ENCODE measurements around the gene DHRS3. TPM values are rescaled to one million over a fixed set of nuclear protein-coding genes. Genes with fewer than 3 reads are reported as not detected.
A peak's percentile ranks its signal among the peaks of the same experiment; 100 is the strongest.

The DHRS3 gene
- total RNA-seq, 4 donors from 2014 or later = 73.3 to 86.9 (median 80.2) TPM

- Histone ChIP-seq H3K36me3 (peaks cover 14% of the 10 kb centered on the region), H3K9me3 (no peaks in the 10 kb centered on the region), H3K4me1 (peaks cover 61% of the 10 kb centered on the region), H3K4me3 (no peak overlapping the region), H3K27me3 (no peaks in the 10 kb centered on the region), H3K27ac (no peak overlapping the region)
- no peak for DNase-seq (ENCODE audit: low spot score in 2 of 2)
- WGBS = 77% methylated on average over 9 of the region's 9 CpGs
- TF ChIP-seq POLR2AphosphoS5 (IDR thresholded peaks at IDR 0.05) (no peak), POLR2A (IDR thresholded peaks at IDR 0.05) (no peak), EP300 (IDR thresholded peaks at IDR 0.05) (no peak)
- TF ChIP-seq, protein P1, sequence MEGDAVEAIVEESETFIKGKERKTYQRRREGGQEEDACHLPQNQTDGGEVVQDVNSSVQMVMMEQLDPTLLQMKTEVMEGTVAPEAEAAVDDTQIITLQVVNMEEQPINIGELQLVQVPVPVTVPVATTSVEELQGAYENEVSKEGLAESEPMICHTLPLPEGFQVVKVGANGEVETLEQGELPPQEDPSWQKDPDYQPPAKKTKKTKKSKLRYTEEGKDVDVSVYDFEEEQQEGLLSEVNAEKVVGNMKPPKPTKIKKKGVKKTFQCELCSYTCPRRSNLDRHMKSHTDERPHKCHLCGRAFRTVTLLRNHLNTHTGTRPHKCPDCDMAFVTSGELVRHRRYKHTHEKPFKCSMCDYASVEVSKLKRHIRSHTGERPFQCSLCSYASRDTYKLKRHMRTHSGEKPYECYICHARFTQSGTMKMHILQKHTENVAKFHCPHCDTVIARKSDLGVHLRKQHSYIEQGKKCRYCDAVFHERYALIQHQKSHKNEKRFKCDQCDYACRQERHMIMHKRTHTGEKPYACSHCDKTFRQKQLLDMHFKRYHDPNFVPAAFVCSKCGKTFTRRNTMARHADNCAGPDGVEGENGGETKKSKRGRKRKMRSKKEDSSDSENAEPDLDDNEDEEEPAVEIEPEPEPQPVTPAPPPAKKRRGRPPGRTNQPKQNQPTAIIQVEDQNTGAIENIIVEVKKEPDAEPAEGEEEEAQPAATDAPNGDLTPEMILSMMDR (IDR thresholded peaks at IDR 0.05) = no peak
Measured at GRCh38 chr1:12603224-12603623, 14.8 kb downstream of the DHRS3 start.

GRCh38 chr1:12602659-12603024 is 15.4 kb downstream of the DHRS3 start:
- DNase-seq (ENCODE audit: low spot score in 2 of 2) = no peak
- Histone ChIP-seq H3K27ac (no peak overlapping the region), H3K4me1 (peaks cover 67% of the 10 kb centered on the region), H3K9me3 (no peaks in the 10 kb centered on the region), H3K36me3 (peaks cover 9% of the 10 kb centered on the region), H3K4me3 (no peak overlapping the region), H3K27me3 (no peaks in the 10 kb centered on the region)
- TF ChIP-seq EP300 (IDR thresholded peaks at IDR 0.05) (no peak), POLR2A (IDR thresholded peaks at IDR 0.05) (no peak), POLR2AphosphoS5 (IDR thresholded peaks at IDR 0.05) (no peak)
- TF ChIP-seq, protein P1 (IDR thresholded peaks at IDR 0.05) = no peak
- WGBS = 71% methylated on average over 6 of the region's 6 CpGs

DNA sequence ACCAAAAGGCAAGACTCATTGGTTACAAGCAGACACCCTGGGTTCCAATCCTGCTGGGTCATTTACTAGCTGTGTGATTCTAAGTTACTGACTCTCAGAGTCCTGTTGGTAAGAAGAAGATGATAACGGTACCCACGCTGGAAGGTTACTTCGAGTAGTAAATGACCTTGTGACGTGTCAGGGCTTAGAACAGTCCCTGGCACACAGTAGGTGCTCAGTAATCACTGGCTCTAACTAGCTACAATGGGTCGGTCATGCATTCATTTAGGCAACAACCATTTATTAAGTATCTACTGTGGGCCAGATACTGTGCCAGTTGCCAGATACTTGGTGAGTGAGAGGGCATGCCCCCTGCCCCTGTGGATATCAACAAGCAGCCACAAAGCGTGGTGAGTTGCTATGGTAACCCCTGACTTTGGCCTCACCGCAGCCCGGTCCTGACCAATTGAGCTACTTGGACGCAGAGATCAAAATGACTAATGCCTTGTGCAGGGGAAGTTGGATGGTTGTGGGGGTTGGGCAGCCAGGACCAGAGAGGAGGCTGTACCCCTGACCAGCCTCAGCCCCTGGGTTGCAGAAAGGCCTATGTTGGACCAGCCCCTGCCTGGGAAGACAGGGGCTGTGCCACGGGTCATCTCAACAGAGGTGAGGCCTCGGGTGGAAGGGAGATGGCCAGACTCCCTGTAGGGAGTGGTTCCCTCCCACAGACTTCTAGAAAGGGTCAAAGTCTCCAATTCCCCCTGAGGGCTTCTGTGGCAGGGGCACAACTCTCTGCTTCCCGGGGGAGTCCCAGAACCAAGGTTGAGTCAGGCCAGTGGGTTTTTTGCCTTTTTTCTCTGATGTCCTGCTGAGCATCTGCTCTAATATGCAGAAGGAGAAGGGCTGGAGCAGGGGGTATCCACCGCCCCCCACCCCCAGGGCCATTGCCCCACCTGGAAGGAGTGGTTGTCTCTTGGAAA is 16.0 kb downstream of the DHRS3 start:
- peaks cover 73% of the 10 kb centered on the region for H3K4me1 ChIP-seq
- peaks cover 9% of the 10 kb centered on the region for H3K36me3 ChIP-seq

GRCh38 chr1:12600880-12601633 is 17.0 kb downstream of the DHRS3 start:
- H3K27me3 ChIP-seq = no peaks in the 10 kb centered on the region
- TF ChIP-seq, protein P1 (IDR thresholded peaks at IDR 0.05) = peak in 1 of 2 donors; percentile 48
- TF ChIP-seq POLR2A (IDR thresholded peaks at IDR 0.05) = no peak
- H3K4me1 ChIP-seq = peaks cover 82% of the 10 kb centered on the region
- no peak overlapping the region for H3K4me3 ChIP-seq
- H3K9me3 ChIP-seq = no peaks in the 10 kb centered on the region
- DNase-seq (ENCODE audit: low spot score in 2 of 2) = no peak
- WGBS = 75% methylated on average over 6 of the region's 9 CpGs
- H3K36me3 ChIP-seq = peaks cover 9% of the 10 kb centered on the region
- no peak overlapping the region for H3K27ac ChIP-seq

More for the DNA sequence above, 16.0 kb downstream of the DHRS3 start:
- Histone ChIP-seq H3K27ac (no peak overlapping the region), H3K4me3 (no peak overlapping the region), H3K27me3 (no peaks in the 10 kb centered on the region), H3K9me3 (no peaks in the 10 kb centered on the region)
- no peak for DNase-seq (ENCODE audit: low spot score in 2 of 2)
- TF ChIP-seq, protein P1 (IDR thresholded peaks at IDR 0.05) = no peak
- TF ChIP-seq POLR2A (IDR thresholded peaks at IDR 0.05) (no peak), POLR2AphosphoS5 (IDR thresholded peaks at IDR 0.05) (no peak), EP300 (IDR thresholded peaks at IDR 0.05) (no peak)
- 67% methylated on average over 10 of the region's 13 CpGs for WGBS

- H3K27ac ChIP-seq = peak overlapping the region; percentile 22
- TF ChIP-seq EP300 (IDR thresholded peaks at IDR 0.05) = no peak
- TF ChIP-seq POLR2A (IDR thresholded peaks at IDR 0.05) = no peak
- TF ChIP-seq, protein P1 (IDR thresholded peaks at IDR 0.05) = no peak
- TF ChIP-seq POLR2AphosphoS5 (IDR thresholded peaks at IDR 0.05) = no peak
- H3K4me3 ChIP-seq = no peak overlapping the region
- 55% methylated on average over 6 of the region's 7 CpGs for WGBS
- H3K36me3 ChIP-seq = peaks cover 9% of the 10 kb centered on the region
- no peaks in the 10 kb centered on the region for H3K27me3 ChIP-seq
- peaks cover 90% of the 10 kb centered on the region for H3K4me1 ChIP-seq
- no peak for DNase-seq (ENCODE audit: low spot score in 2 of 2)
- no peaks in the 10 kb centered on the region for H3K9me3 ChIP-seq
Measured at GRCh38 chr1:12600335-12600734, 17.7 kb downstream of the DHRS3 start.

Data from suprapubic skin (tissue), 4 donors.